DOHH2 (cell line): ENCODE results near the gene BTBD10.
A peak's percentile ranks its signal among the peaks of the same experiment; 100 is the strongest.

ENCODE experiments used
- H3F3A ChIP-seq: fragments of 200-600 bp; sonication (generic), shearing (Covaris generic); 2 replicates; pipeline ENCODE4 v1.6.0; 2016; ENCODE audit warnings: antibody characterized with exemption, mild to moderate bottlenecking; ENCODE audit not compliant: control insufficient read depth, insufficient read depth
- H3K27ac ChIP-seq: fragments of 200-600 bp; sonication (generic); 2 replicates; pipeline ENCODE4 v1.5.1; 2014; ENCODE audit warnings: low read depth, mild to moderate bottlenecking, low read length, moderate library complexity
- H3K27me3 ChIP-seq: fragments of 200-600 bp; sonication (generic); 2 replicates; pipeline ENCODE4 v1.6.1; 2014; ENCODE audit warnings: mild to moderate bottlenecking, low read length, mixed read lengths; ENCODE audit not compliant: control insufficient read depth
- H3K36me3 ChIP-seq: fragments of 200-600 bp; sonication (generic); 2 replicates; pipeline ENCODE4 v1.6.1; 2014; ENCODE audit warnings: mild to moderate bottlenecking, low read length, moderate library complexity, mixed read lengths; ENCODE audit not compliant: control insufficient read depth
- H3K4me1 ChIP-seq: fragments of 200-600 bp; sonication (generic); 2 replicates; pipeline ENCODE4 v1.6.1; 2014; ENCODE audit warnings: mild to moderate bottlenecking, low read length, mixed read lengths; ENCODE audit not compliant: control insufficient read depth
- H3K4me2 ChIP-seq: fragments of 200-600 bp; sonication (generic); 2 replicates; pipeline ENCODE4 v1.6.0; 2014; ENCODE audit warnings: mild to moderate bottlenecking, low read length, moderate library complexity
- H3K4me3 ChIP-seq: fragments of 200-600 bp; sonication (generic); 2 replicates; pipeline ENCODE4 v1.5.1; 2014; ENCODE audit warnings: mild to moderate bottlenecking, low read length, mixed read lengths
- H3K79me2 ChIP-seq: fragments of 200-600 bp; sonication (generic); 2 replicates; pipeline ENCODE4 v1.6.1; 2014; ENCODE audit warnings: mild to moderate bottlenecking, low read length, mixed read lengths; ENCODE audit not compliant: control insufficient read depth
- H3K9me2 ChIP-seq: fragments of 200-600 bp; sonication (generic); replicated peaks from 2 replicates; pipeline ENCODE4 v1.6.1; 2014; ENCODE audit warnings: mild to moderate bottlenecking, low read length, mixed read lengths; ENCODE audit not compliant: control insufficient read depth
- H3K9me3 ChIP-seq: fragments of 200-600 bp; sonication (generic); 2 replicates; pipeline ENCODE4 v1.6.1; 2014; ENCODE audit warnings: antibody characterized with exemption, low read length, mixed read lengths; ENCODE audit not compliant: control insufficient read depth, insufficient read depth
- H4K20me1 ChIP-seq: fragments of 200-600 bp; sonication (generic); 2 replicates; pipeline ENCODE4 v1.6.0; 2014; ENCODE audit warnings: low read depth, mild to moderate bottlenecking, antibody characterized with exemption, low read length, moderate library complexity; ENCODE audit not compliant: control insufficient read depth, insufficient read depth
- CTCF ChIP-seq: fragments of 200-600 bp; sonication (generic); IDR thresholded peaks from one replicate; pipeline ENCODE4 v1.5.1; 2014; ENCODE audit warnings: antibody characterized with exemption, mild to moderate bottlenecking, low read depth, low read length; ENCODE audit not compliant: poor library complexity, severe bottlenecking
- EZH2phosphoT487 ChIP-seq: fragments of 200-600 bp; sonication (generic); IDR thresholded peaks from 2 replicates; pipeline ENCODE4 v1.6.1; 2017; ENCODE audit warnings: borderline replicate concordance, mild to moderate bottlenecking, antibody characterized with exemption, low read length, moderate library complexity, mixed read lengths

BTBD10 gene

GRCh38 chr11:13354335-13354734 lies 108.7 kb downstream of the BTBD10 start:
- Histone ChIP-seq H3K4me1 (no peaks in the 10 kb centered on the region), H3K27ac (no peak overlapping the region), H3F3A (no peaks in the 10 kb centered on the region), H3K4me3 (no peak overlapping the region), H3K4me2 (no peak overlapping the region), H3K27me3 (peaks cover 14% of the 10 kb centered on the region), H3K36me3 (no peaks in the 10 kb centered on the region), H3K9me3 (no peaks in the 10 kb centered on the region), H3K79me2 (no peaks in the 10 kb centered on the region), H4K20me1 (no peaks in the 10 kb centered on the region), H3K9me2 (no peaks in the 10 kb centered on the region)
- TF ChIP-seq CTCF (peak; percentile 46), EZH2phosphoT487 (no peak)

DNA sequence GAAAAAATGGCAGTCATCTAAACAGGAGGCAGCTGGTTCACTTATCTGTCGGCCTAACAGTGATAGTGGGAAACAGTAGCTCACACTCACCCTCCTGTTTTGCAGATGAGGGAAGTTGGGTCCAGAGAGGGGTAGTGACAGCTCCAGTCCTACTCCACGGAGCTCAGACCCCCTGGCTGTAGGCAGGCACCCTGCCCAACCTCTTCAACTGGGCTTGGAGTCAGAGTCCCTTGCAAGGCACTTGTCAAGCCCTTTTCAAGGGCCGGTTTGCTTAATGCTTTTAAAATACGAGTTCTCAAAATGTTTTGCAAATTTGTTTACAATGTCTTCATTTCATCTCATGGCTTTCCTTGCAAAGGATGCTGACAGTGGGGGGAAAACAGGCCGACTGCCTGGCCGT lies 110.3 kb downstream of the BTBD10 start:
- H4K20me1 ChIP-seq: no peaks in the 10 kb centered on the region
- no peaks in the 10 kb centered on the region for H3K9me2 ChIP-seq
- no peak overlapping the region for H3K27ac ChIP-seq
- no peak overlapping the region for H3K4me2 ChIP-seq
- no peaks in the 10 kb centered on the region for H3K4me1 ChIP-seq
- no peaks in the 10 kb centered on the region for H3F3A ChIP-seq
- no peak for TF ChIP-seq EZH2phosphoT487
- TF ChIP-seq CTCF: no peak
- no peak overlapping the region for H3K4me3 ChIP-seq
- no peaks in the 10 kb centered on the region for H3K79me2 ChIP-seq
- no peaks in the 10 kb centered on the region for H3K36me3 ChIP-seq
- peaks cover 30% of the 10 kb centered on the region for H3K27me3 ChIP-seq
- H3K9me3 ChIP-seq: no peaks in the 10 kb centered on the region

DNA sequence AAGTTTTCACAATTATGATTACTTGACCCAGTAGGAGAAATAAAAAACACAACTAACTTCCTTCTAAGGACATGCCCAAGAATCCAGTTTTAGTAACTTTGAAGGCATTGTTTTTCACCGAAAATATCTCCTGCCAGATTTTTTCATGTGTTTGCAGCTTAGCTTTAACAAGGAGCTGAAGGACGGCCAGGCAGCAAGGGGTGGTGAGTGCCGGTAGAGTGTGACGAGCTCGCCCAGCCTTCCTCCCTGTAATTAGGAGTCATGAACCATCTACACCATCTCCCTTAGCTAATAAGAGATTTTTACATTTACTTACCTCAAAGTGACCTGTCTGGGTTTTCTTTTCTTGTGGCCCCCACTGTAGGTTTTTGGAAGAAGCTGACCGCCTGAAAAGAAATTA lies 113.4 kb downstream of the BTBD10 start:
- no peak overlapping the region for H3K4me3 ChIP-seq
- no peak overlapping the region for H3K27ac ChIP-seq
- peaks cover 2% of the 10 kb centered on the region; the same call in 1 of the 2 replicates for H4K20me1 ChIP-seq
- no peaks in the 10 kb centered on the region for H3K36me3 ChIP-seq
- no peaks in the 10 kb centered on the region for H3K4me1 ChIP-seq
- H3K27me3 ChIP-seq: peaks cover 30% of the 10 kb centered on the region
- TF ChIP-seq EZH2phosphoT487: no peak
- TF ChIP-seq CTCF: no peak
- no peak overlapping the region for H3K4me2 ChIP-seq
- H3K9me2 ChIP-seq: no peaks in the 10 kb centered on the region
- H3F3A ChIP-seq: no peaks in the 10 kb centered on the region
- no peaks in the 10 kb centered on the region for H3K9me3 ChIP-seq
- H3K79me2 ChIP-seq: no peaks in the 10 kb centered on the region

GRCh38 chr11:13349046-13349445 lies 114.0 kb downstream of the BTBD10 start:
- Histone ChIP-seq H3K4me2 (no peak overlapping the region), H3K9me2 (no peaks in the 10 kb centered on the region), H3K9me3 (no peaks in the 10 kb centered on the region), H3K27ac (no peak overlapping the region), H3K79me2 (no peaks in the 10 kb centered on the region), H3K4me1 (no peaks in the 10 kb centered on the region), H3K27me3 (peaks cover 30% of the 10 kb centered on the region), H3F3A (no peaks in the 10 kb centered on the region), H3K36me3 (no peaks in the 10 kb centered on the region), H3K4me3 (no peak overlapping the region), H4K20me1 (peaks cover 5% of the 10 kb centered on the region; the same call in 1 of the 2 replicates)
- TF ChIP-seq CTCF (no peak), EZH2phosphoT487 (no peak)
